ENCODE data around the gene TMTC4. TPM values are rescaled to one million over a fixed set of nuclear protein-coding genes. Genes with fewer than 3 reads are reported as not detected.

TMTC4 gene
- total RNA-seq, 1 donor from 2014 or later = 10.9 TPM

GRCh38 chr13:100601716-100602115 lies 72.9 kb downstream of the TMTC4 start:
- no peak for DNase-seq
- Histone ChIP-seq H3K9me3 (no peaks in the 10 kb centered on the region), H3K27me3 (ENCODE audit: low read depth) (no peaks in the 10 kb centered on the region), H3K36me3 (no peaks in the 10 kb centered on the region), H3K4me3 (no peak overlapping the region), H3K4me1 (no peaks in the 10 kb centered on the region), H3K27ac (no peak overlapping the region)
- ATAC-seq = no peak
- intact Hi-C loops (cut with DNase I) = no loop called here
- TF ChIP-seq CTCF (IDR thresholded peaks at IDR 0.05) = no peak

GRCh38 chr13:100600915-100601314 lies 73.7 kb downstream of the TMTC4 start:
- TF ChIP-seq CTCF (IDR thresholded peaks at IDR 0.05) = no peak
- H3K4me1 ChIP-seq = no peaks in the 10 kb centered on the region
- ATAC-seq = no peak
- H3K9me3 ChIP-seq = no peaks in the 10 kb centered on the region
- no peaks in the 10 kb centered on the region for H3K27me3 ChIP-seq (ENCODE audit: low read depth)
- DNase-seq = no peak
- H3K27ac ChIP-seq = no peak overlapping the region
- H3K36me3 ChIP-seq = no peaks in the 10 kb centered on the region
- intact Hi-C loops (cut with DNase I) = no loop called here
- no peak overlapping the region for H3K4me3 ChIP-seq

GRCh38 chr13:100600461-100600860 lies 74.1 kb downstream of the TMTC4 start:
- TF ChIP-seq CTCF (IDR thresholded peaks at IDR 0.05) = no peak
- ATAC-seq = no peak
- Histone ChIP-seq H3K36me3 (no peaks in the 10 kb centered on the region), H3K4me1 (no peaks in the 10 kb centered on the region), H3K4me3 (no peak overlapping the region), H3K27ac (no peak overlapping the region), H3K27me3 (ENCODE audit: low read depth) (no peaks in the 10 kb centered on the region), H3K9me3 (no peaks in the 10 kb centered on the region)
- no peak for DNase-seq
- intact Hi-C loops (cut with DNase I) = no loop called here

GRCh38 chr13:100597253-100597652 lies 77.3 kb downstream of the TMTC4 start:
- no peaks in the 10 kb centered on the region for H3K36me3 ChIP-seq
- no peaks in the 10 kb centered on the region for H3K9me3 ChIP-seq
- no peak overlapping the region for H3K27ac ChIP-seq
- no peak for DNase-seq
- intact Hi-C loops (cut with DNase I) = no loop called here
- no peaks in the 10 kb centered on the region for H3K27me3 ChIP-seq (ENCODE audit: low read depth)
- no peak overlapping the region for H3K4me3 ChIP-seq
- H3K4me1 ChIP-seq = no peaks in the 10 kb centered on the region
- no peak for ATAC-seq
- TF ChIP-seq CTCF (IDR thresholded peaks at IDR 0.05) = no peak

GRCh38 chr13:100596516-100596915 lies 78.1 kb downstream of the TMTC4 start:
- Histone ChIP-seq H3K4me1 (no peaks in the 10 kb centered on the region), H3K27ac (no peak overlapping the region), H3K27me3 (ENCODE audit: low read depth) (no peaks in the 10 kb centered on the region), H3K4me3 (no peak overlapping the region), H3K36me3 (no peaks in the 10 kb centered on the region), H3K9me3 (no peaks in the 10 kb centered on the region)
- ATAC-seq = no peak
- TF ChIP-seq CTCF (IDR thresholded peaks at IDR 0.05) = no peak
- DNase-seq = no peak
- intact Hi-C loops (cut with DNase I) = no loop called here

GRCh38 chr13:100594731-100595130 lies 79.9 kb downstream of the TMTC4 start:
- H3K27me3 ChIP-seq (ENCODE audit: low read depth) = no peaks in the 10 kb centered on the region
- no peak for DNase-seq
- H3K4me1 ChIP-seq = no peaks in the 10 kb centered on the region
- no peaks in the 10 kb centered on the region for H3K36me3 ChIP-seq
- intact Hi-C loops (cut with DNase I) = no loop called here
- H3K27ac ChIP-seq = no peak overlapping the region
- peak; percentile 22 for TF ChIP-seq CTCF (IDR thresholded peaks at IDR 0.05)
- ATAC-seq = no peak
- no peaks in the 10 kb centered on the region for H3K9me3 ChIP-seq
- no peak overlapping the region for H3K4me3 ChIP-seq
